HG03175 (cell line): ENCODE data around the gene NLRP1.
A peak's percentile ranks its signal among the peaks of the same experiment; 100 is the strongest.

ENCODE experiments used
- ATAC-seq: cut with Tn5 transposase; IDR thresholded peaks from one replicate; pipeline ENCODE4 v1.9.1; 2021; ENCODE audit warnings: mild to moderate bottlenecking, moderate library complexity; ENCODE audit not compliant: unreplicated experiment

Gene NLRP1

DNA sequence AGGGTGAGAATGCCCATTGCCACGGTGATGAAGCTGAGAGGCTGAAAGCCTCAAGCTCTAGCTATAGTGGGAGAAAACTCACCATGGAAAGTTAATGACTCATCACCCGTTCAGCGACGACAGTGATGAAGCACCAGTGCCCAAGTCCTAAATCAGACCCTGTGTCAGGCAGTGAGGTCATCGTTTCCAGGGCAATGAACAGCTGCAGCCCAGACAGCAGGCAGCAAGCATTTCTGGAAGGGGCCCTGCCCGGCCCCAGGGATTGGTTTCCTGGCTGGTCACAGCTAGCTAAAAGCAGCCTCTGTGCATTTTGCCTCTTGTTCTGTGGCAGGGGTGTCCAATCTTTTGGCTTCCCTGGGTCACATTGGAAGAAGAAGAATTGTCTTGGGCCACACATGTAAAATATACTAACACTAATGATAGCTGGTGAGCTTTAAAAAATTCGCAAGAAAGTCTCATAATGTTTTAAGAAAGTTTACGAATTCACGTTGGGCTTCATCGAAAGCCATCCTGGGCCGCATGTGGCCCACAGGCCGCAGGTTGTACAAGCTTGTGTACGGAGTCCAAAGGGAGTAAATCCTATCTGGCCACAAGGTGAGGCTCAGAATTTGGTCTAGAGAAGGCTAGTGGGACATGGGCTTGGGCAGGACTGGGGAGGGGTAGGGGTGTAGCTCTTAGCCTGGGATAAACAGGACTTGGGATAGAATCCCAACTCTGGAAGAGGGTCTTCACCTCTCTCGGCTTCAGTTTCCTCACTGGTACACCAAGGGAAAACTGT lies 57.3 kb downstream of the NLRP1 start:
- ATAC-seq = no peak

DNA sequence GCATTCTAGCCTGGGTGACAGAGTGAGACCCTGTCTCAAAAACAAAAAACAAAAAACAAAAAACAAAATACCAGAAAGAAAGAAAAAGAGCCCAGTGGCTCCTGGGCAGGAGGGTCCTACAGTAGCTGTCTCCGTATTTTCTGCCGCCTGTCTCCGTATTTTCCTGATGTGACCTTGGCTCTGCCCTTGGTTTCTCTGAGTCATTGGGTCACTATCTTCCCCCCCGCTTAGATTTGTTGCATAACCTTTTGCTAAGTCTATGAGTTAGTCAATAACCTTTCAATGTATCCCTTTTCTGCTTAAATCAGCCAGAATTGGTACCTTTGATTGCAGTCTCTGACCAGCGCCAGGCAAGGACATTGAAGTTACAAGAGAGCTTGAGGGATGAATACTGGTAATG lies 61.1 kb downstream of the NLRP1 start:
- no peak for ATAC-seq

DNA sequence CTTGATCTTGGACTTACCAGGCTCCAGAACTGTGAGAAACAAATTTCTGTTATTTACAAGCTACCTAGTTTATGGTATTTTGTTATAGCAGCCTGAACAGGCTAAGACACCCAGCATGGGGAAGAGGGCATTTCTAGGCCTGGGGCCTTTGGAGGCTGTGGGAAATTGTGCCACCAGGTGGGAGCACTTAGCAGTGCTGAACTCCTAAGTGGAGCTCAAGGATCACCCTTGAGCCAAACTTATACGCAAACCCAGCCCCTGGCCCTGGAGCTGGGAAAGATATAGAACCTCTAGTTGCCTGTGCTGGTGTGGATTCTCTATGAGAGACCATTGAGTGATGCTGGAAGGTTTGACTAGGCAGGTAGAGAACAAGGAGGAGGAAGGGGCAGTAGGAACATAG lies 61.8 kb downstream of the NLRP1 start:
- no peak for ATAC-seq

DNA sequence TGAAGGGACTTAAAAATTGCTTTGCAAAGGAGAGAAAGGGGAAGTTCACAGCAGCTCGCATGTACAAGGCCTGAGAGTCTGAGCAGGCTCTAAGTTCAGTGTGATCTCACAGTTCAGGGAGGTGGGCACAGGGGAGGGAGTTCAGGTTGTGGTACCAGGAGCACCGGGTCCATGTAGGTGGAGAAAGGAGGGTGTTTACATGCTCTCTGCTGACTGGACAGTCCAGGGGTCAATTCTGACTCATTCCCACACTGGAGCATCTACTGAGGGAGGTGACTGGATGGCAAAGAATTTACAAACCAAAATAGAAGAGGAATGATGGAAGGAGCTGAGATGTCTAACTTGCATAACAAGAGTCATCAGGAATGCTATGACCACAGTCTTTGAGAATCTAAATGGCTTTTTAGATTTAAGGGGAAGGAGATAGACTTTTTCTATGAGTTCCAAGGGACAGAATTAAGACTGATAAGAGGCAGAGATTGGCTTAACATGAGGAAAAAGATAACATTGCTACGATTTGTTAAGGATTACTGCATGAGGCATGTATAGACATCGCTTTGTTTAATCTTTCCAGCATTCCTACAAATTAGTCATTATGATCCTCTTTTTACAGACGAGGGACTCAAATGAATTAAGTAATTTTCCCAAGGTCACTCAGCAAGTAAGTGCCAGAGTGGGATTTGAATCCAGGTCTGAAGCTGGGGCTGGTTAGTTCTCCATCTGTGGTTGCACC lies 68.1 kb downstream of the NLRP1 start:
- no peak for ATAC-seq

DNA sequence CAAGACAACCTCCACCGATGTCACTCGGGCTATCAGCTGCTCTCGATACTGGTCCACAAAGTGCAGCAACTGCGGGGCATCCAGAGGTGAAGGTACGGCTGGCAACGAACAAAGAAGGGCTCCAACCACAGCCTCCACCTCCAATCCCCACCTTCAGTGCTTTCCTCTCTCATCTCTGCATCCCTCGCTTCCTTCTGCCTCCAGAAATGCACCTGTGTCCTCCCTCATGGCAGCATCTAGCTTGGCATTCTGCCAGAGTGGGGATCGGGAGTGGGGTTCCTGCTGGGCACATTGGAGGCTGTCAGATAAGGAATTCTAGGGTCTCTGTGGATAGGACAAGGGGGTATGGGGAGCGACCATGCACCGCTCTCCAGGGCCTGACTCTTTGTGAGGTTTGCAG lies 69.3 kb downstream of the NLRP1 start:
- ATAC-seq = no peak

DNA sequence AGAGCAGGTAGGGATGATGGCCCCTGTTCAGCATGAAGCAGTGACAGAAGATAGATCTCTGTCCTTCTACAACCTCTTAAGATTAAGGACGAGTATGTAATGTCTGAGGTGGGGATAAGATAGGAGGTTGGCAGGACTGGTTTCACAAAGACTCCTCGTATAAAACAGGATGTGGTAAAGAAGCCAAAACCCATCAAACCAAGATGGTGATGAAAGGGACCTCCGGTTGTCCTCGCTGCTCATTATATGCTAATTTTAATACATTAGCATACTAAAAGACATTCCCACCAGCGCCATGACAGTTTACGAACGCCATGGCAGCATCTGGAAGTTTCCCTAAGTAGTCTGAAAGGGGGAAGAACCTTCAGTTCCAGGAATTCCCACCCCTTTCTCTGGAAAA lies 70.7 kb downstream of the NLRP1 start:
- no peak for ATAC-seq

DNA sequence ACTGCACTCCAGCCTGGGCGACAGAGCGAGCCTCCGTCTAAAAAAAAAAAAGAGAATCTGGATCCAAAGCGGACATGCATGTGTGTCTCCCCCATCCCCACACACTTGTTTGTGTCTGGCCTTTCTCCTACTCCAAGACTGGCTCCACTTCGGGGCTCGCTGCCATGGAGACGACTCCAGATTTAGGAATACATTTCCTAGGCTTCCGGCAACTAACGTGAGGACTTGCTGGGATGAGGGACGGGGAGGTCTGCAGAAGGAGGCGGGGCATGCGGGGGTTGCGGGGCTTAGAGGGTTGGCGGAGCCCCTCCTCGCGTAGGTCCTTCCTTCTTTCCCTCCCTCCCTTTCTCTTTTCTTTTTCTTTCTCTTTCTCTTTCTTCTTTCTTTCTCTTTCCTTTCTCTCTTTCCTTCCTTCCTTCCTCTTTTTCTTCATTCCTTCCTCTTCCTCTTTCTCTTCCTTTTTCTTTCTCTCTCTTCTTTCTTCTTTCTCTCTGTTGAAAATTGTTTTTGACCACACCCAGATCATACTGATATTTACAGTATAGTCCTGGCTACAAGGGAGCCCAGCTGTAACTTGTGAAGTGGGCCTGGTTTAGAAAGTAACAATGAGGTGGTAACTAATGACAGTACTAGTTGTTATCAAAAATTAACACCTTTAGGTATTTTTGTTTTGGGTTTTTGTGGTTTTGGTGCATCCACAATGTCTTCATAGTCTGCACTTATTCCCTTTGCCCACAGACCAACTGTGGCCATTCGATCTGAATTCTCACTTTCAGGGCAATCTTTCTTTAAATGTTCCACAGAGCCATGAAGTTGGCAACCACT lies 72.7 kb downstream of the NLRP1 start:
- no peak for ATAC-seq

DNA sequence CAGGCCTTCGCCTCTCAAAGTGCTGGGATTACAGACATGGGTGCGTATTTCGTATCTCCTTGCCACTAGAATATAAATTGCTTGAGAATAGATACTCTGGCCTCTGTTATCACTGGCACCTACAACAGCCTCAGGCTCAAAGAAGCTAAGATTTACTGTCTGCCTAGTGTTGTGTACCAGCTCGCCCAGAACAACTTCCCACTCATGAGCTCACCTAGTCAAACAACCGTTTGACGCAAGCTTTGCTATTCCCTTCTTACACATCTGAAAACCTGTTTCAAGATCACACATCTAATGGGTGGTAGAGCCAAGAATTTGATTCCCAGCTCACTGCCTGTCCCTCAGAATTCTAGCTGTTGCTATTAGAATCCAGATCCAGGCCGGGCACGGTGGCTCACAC lies 73.5 kb downstream of the NLRP1 start:
- no peak for ATAC-seq

DNA sequence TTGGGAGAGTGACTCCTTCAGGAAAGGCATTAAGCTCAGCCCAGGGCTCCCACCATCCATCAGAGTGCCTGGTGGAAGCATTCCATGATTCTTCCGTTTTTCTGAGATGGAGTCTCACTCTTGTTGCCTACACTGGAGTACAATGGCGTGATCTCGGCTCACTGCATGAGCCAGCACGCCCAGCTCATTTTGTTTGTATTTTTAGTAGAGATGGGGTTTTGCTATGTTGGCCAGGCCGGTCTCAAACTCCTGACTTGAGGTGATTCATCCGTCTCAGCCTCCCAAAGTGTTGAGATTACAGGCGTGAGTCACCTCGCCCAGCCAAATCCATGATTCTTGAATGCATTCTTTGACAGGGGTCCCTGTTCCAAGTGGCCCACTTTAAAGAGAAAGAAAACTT lies 74.8 kb downstream of the NLRP1 start:
- no peak for ATAC-seq

DNA sequence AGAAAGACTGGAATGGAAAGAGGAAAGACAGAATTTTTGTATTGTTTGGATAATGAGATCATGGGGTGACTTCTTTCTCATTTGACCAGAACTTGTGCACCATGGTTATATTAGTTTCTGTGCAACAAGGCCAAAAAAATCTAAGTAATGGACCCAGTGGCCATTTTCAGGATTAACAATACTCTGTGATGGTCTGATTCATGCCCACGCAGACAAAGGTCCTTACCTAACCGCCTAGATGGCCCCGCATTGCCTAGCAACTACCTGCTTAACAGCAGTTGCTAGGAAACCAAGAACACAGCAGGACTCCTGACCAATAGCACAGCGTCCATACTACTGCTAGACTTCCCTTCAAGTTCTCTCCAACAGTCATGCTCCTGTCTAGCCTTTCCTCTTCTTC lies 75.5 kb downstream of the NLRP1 start:
- ATAC-seq = no peak

DNA sequence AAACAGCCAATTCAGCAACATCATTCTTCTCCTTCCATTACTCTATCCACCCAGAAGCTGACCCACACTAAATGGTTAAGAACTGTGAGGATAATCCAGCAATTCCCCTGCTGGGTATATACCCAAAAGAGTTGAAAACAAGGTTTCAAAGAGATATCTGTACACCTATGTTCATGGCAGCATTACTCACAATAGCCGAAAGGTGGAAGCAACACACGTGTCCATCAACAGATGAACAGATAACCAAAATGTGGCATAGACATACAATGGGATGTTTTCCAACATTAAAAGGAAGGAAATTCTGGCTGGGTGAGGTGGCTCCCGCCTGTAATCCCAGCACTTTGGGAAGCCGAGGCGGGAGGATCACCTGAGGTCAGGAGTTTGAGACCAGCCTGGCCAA lies 78.0 kb downstream of the NLRP1 start:
- no peak for ATAC-seq

DNA sequence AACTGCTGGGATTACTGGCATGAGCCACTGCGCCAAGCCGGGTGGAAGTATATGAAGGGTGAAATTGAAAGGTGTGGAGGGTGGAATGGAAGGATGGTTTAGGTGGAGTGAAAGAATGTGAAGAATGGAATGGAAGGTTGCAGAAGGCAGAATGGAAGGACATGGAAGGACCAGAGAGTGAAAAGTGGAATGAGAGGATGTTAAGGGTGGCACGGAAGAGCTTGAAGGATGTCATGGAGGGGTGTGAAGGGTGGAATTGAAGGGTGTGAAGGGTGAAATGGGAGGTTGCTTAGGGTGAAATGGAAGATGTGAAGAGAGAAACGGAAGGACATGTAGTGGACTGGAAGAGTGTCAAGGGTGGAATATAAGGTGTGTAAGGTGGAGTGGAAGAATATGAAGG lies 81.8 kb downstream of the NLRP1 start:
- ATAC-seq = no peak

DNA sequence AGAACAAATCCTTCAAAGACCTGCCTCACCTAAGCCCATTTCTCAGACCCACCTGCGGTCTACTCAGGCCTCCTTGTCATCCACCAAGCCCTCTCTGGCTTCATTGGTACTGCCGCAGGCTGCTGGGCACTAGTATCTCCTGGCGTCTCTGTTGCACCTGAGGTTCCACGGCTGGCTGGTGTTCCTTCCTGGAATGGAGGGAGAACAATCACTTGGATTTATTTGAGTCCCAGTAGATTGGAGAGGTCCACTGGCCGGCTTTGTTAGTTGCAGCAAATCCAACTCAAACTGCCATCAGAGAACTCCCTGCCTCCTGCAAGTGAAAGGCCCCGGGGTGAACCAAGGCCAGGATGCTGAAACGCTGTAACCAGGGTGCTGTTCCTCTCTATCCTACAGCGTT lies 82.6 kb downstream of the NLRP1 start:
- no peak for ATAC-seq

DNA sequence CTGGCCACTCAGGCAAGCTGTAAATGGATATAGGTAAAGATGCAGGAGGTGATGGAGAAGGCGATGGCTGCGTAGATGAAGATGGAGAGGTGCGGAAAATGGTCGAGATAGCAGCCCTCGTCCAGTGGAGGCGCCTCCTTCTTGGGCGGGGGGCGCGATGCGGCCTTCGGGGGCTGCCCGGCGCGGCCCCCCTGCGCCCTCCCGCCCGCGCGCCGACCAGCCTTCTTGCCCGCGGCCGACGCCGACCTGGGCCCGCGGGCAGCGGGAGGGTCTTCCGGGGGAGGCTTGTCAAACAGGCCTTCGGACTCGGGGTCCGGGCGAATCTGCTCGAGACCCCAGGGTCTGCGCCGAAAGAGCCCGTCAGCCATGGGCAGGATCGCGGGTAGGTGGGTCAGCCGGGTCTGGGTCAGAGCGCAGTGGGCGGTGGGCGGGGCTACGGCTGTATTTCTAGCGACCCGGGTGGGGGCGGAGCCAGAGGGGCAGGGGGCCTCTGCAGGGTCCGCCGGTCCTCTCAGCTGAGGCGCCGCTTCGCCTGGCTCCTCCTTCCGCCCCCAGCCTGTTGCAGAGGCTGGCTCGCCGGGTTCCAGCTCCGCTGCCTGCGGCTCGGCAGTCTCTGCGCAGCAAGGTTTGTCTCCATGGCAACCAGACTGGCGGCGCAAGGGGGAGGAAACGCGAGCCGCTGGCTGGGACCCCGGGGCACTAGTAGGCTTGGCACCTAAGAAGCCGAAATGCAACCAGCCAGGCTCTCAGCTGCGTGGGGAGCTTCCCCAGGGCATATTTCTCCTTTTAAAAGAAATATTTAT lies 83.5 kb downstream of the NLRP1 start:
- peak; percentile 62 for ATAC-seq

DNA sequence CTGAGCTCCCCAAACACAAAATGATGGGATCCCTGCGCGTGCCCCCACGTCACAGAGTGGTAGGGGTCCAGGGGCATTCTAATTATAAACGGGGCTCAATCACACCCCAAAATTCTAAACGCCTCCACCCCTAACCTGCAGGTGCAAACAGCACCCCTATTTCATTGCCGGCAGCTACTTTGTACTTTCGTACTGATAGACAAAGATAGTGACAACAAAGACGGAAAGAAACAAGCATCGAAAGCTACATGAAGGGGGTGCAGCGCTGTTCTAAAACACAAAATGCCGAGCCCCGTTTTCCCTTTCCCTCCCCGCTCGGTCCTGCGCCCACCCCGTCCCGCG lies 84.1 kb downstream of the NLRP1 start:
- no peak for ATAC-seq

DNA sequence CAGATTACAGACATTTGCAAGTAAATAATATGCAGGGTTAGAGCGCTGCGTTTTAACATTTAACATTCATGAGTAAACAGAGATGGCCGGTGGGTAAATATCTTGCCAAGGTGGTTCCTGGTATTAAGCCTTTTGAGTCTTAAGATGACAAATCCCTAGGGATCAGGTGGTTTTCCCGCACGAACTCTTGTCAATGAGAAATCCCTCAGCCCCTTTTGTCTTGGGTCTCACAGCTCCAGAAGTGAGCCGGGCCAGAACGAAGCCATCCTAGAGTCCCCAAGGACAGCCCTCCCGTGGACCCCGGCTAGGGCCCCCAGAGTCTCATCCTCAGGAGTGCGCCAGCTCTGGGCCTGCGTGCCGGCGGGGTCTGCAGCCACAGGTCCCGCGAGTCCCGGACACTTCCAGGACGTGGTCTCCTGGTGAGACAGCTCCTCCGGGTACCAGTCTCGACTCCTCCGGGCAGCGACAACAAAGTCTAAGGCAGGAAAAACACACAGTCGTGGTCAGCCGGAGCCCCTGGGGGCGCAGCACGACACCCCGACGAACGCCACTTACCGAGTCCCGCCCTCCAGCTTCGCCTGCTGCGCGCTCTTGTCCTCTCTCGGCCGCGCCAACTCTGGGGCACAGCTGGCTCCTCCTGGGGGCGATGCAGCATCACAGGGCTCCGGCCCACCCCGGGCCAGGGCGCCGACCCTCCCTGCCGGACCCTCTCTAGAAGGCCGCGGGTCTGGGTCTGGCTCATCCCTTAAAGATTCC lies 84.7 kb downstream of the NLRP1 start:
- ATAC-seq = no peak

DNA sequence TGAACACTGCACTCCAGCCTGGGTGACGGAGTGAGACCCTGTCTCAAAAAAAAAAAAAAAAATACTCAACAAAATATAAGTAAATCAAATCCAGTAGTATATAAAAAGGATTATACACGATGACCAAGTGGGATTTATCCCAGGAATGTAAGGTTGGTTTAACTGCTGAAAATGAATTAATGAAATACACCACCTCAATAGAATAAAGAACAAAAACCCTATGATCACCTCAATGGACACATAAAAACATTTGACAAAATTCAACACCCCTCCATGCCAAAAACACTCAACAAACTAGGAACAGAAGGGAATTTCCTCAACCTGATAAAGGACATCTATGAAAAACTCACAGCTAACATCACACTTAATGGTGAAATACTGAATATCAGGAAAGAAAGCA lies 91.3 kb downstream of the NLRP1 start:
- no peak for ATAC-seq

DNA sequence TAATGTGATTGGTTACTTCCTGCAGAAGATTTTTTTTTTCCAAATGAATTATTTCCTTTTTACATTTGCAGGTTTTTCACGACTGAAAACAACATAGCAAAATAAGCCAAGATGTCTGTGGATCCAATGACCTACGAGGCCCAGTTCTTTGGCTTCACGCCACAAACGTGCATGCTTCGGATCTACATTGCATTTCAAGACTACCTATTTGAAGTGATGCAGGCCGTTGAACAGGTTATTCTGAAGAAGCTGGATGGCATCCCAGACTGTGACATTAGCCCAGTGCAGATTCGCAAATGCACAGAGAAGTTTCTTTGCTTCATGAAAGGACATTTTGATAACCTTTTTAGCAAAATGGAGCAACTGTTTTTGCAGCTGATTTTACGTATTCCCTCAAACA lies 95.6 kb downstream of the NLRP1 start:
- ATAC-seq = no peak

DNA sequence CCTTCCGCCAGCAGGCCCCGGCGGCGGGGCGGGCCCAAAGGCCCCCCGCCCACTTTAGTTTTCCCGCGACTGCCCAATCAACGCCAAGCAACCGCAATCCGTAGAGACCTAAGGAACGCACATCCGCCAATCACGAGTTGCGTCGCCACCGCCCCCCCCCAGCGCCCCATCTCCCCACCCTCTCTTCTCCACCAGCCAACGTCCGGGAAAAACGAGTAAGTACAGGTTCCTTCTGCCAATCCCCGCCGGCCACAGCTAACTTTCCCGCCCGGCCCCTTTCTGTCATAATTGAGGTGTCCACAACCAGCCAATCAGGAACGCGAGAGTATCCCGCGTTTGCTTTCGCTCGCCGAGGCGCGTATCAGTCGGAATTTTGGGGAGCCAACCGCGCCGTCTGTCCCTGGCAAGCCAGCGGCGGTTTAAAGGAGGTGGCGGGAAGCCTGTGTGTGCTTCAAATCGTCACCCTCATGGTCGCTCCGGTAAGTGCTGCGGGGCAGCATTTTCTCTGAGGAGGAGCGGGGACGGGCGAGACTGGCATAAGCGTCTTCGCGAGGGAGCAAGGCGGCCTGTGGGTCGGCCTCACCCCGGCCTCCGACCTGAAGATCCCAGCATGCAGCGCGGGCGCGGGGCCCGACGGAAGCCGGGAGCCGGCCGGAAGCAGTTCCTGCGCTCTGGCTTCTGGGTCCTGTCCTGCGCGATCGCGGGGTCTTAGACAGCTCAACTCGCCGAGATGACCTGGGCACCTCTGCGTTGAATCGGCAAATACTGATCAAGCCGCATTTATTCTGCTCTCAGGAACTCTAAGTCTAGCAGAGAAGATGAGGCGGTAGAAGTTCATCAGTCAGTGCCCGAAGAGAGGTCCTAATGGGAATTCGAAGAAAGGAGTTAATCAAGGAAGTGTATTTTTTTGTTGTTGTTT lies 97.8 kb downstream of the NLRP1 start, which contains the start of gene MIS12:
Gene MIS12 (plus strand): TSS at position 361 of the 919 bp plus-strand sequence. CDS start 2,297 bp downstream, outside the sequence.
- ATAC-seq = peak; percentile 85
